ENCODE measurements around the gene KRTAP20-4.

- no peak for TF ChIP-seq ELF4 (IDR thresholded peaks at IDR 0.05)
- TF ChIP-seq PKNOX1 (IDR thresholded peaks at IDR 0.05), result no peak
Observed at GRCh38 chr21:30628109-30628508, 7.7 kb downstream of the KRTAP20-4 start.
